ENCODE data around the gene RXFP4. TPM values are rescaled to one million over a fixed set of nuclear protein-coding genes. Genes with fewer than 3 reads are reported as not detected.

Gene RXFP4
- total and polyA plus RNA-seq, 2 donors (not counting 1 experiment from before 2014, with no cell fraction given): 0.12 TPM; not detected in 1

DNA sequence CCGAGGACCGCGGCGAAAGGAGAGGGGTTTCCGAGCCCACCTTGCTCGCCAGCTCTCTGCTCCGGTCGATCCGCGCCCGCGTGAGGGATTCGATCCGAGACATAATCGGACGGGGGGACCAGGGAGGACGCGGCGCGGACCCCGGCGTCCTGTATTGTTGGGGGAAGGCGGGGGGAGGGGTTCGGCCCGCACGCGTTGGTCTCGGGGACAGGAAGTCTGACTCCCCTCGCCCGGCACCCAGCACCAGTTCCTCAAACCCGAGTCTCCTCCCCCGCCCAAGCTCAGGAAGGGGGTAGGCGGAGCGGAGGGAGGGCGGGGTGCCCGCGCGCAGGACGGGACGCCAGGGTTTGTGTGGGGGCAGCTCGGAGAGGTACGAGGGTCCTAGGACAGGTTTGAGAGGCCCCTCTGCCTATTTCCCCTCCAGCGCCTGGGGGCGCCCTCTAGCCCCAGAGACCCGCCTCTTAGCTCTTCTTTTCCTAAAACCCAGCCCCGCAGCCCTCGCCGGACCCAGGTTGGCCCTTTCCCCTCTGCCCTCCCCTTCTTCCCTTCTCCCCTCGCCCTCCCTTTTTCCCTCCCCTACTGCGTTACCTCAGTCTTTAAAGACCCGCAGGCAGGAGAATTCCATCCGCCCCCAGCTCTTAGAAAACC lies 37.0 kb downstream of the RXFP4 start, which contains the start of gene ARHGEF2:
Gene ARHGEF2 (minus strand): TSS at position 223 of the 648 bp plus-strand sequence. CDS start 120 bp downstream, at position 103.
- peak; percentile 89 for DNase-seq
- H3K4me1 Mint-ChIP-seq: peaks cover 81% of the 10 kb centered on the region
- H3K79me2 ChIP-seq (ENCODE audit: control insufficient read depth, insufficient read depth, low read length): peaks cover 98% of the 10 kb centered on the region

More for the DNA sequence above, 37.0 kb downstream of the RXFP4 start, which contains the start of gene ARHGEF2:
- Histone ChIP-seq H4K20me1 (ENCODE audit: control insufficient read depth, insufficient read depth, low read length, poor library complexity, severe bottlenecking) (peaks cover 47% of the 10 kb centered on the region), H3K27ac (ENCODE audit: low read length in 2 of 2) (peak within 1 kb of the TSS; percentile 70 to 91), H3K4me2 (replicated peaks; ENCODE audit: low read depth, low read length, poor library complexity, severe bottlenecking) (peak within 1 kb of the TSS; percentile 93), H3K4me1 (ENCODE audit: control insufficient read depth in 2 of 2, insufficient read depth in 2 of 2, low read length in 2 of 2) (peaks cover 63 to 73% of the 10 kb centered on the region in 2 donors), H3K27me3 (replicated peaks in 1 of 4; ENCODE audit: control extremely low read depth in 1 of 4, control insufficient read depth in 3 of 4, insufficient read depth in 4 of 4, low read length in 3 of 4) (no peaks in the 10 kb centered on the region), H3K9ac (ENCODE audit: low read length) (peak within 1 kb of the TSS; percentile 89), H3K9me3 (ENCODE audit: control extremely low read depth in 1 of 3, control insufficient read depth in 2 of 3, insufficient read depth in 1 of 3, low read length in 2 of 3) (no peaks in the 10 kb centered on the region), H3K4me3 (ENCODE audit: control extremely low read depth in 1 of 5, extremely low read depth in 1 of 5, insufficient read depth in 1 of 5, low read depth in 2 of 5, low read length in 4 of 5) (peak within 1 kb of the TSS; percentile 76 to 93 (median 81)), H2AFZ (ENCODE audit: insufficient read depth, low read depth, low read length, poor library complexity, severe bottlenecking) (peak within 1 kb of the TSS; percentile 67), H3K36me3 (replicated peaks in 1 of 2; ENCODE audit: control extremely low read depth in 1 of 2, control insufficient read depth in 1 of 2, extremely low read depth in 1 of 2, insufficient read depth in 2 of 2, low read length in 1 of 2) (peaks cover 3 to 12% of the 10 kb centered on the region in 2 experiments)
- Mint-ChIP-seq H3K9me3 (ENCODE audit: insufficient read depth) (no peaks in the 10 kb centered on the region), H3K27ac (peak within 1 kb of the TSS; percentile 94), H3K4me3 (peak within 1 kb of the TSS; percentile 95), H3K27me3 (no peaks in the 10 kb centered on the region)
- peak; percentile 76 for ATAC-seq (ENCODE audit: low read depth)
- WGBS (ENCODE audit: insufficient coverage): 0% methylated on average over 33 of the region's 52 CpGs
- intact Hi-C loops (cut with micrococcal nuclease): loop anchor here (1.0 to 5.0 kb wide), 3 partner anchors 32 to 231 kb away; partner anchors contain the start of gene LAMTOR2
- TF ChIP-seq, protein P1, sequence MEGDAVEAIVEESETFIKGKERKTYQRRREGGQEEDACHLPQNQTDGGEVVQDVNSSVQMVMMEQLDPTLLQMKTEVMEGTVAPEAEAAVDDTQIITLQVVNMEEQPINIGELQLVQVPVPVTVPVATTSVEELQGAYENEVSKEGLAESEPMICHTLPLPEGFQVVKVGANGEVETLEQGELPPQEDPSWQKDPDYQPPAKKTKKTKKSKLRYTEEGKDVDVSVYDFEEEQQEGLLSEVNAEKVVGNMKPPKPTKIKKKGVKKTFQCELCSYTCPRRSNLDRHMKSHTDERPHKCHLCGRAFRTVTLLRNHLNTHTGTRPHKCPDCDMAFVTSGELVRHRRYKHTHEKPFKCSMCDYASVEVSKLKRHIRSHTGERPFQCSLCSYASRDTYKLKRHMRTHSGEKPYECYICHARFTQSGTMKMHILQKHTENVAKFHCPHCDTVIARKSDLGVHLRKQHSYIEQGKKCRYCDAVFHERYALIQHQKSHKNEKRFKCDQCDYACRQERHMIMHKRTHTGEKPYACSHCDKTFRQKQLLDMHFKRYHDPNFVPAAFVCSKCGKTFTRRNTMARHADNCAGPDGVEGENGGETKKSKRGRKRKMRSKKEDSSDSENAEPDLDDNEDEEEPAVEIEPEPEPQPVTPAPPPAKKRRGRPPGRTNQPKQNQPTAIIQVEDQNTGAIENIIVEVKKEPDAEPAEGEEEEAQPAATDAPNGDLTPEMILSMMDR (IDR thresholded peaks at IDR 0.05): peak; percentile 6
- TF ChIP-seq EZH2 (IDR thresholded peaks at IDR 0.05; ENCODE audit: borderline replicate concordance, insufficient read depth, low read depth, low read length, poor library complexity, severe bottlenecking): no peak
- ChIA-PET CTCF (interaction anchor here (0.6 to 12.2 kb wide), 10 partner anchors 11 to 75 kb away, joined by 3 to 206 read pairs (median 8); partner anchors contain the start of genes KHDC4 and RXFP4), POLR2A (interaction anchor here (0.5 to 4.4 kb wide), 12 partner anchors 8 to 866 kb away, joined by 3 to 61 read pairs (median 8); partner anchors contain the start of genes KHDC4, LAMTOR2 and RXFP4)

Measured in B cell (primary cell).